Activated CD4-positive, alpha-beta T cell treated with anti-CD3 and anti-CD28 coated beads, Interleukin-2, amount 50 U/mL, for 1 hour (primary cell): Measurements from ENCODE around the gene SLCO3A1.

Experiments
- DNase-seq: peaks from one replicate; pipeline ENCODE4 v3.0.0-alpha.2; 2020

Gene SLCO3A1

DNA sequence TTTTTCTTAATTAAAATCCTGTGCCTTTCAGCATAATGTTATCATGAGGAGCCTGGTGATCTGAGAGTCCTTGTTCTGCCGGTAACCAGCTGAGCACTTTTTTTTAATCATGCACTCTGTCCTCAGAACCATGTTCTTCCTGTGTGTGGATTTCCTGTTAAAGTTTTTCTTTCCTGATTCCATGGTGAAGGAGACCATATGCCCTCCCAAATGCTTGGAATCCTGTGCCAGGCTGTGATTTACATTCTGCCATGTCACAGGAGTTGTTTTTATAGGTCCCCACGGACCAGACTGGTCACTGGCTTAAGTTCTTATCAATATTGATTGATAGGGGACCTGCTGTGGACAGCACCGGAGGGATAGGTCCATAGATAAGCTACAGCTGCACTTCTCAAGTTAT lies 257.8 kb downstream of the SLCO3A1 start:
- no peak for DNase-seq

DNA sequence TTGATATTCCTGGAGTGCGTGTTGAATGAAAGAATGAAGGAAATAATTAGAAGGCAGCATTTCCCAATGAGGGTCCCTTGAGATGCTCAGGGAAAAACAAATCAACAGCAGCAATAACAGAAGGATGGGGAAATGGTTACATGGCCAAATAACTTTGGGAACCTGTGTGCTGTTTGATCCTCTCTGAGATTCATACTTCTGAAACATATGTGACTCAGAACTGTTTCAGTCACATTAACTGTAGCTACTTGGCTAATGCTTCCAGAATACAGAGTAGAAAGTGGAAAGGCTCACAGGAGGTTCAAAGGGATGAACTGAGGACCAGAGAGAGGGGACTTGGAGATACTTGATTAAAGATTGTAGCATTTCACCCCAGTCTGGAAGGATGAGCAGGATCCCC lies 258.2 kb downstream of the SLCO3A1 start:
- no peak for DNase-seq

DNA sequence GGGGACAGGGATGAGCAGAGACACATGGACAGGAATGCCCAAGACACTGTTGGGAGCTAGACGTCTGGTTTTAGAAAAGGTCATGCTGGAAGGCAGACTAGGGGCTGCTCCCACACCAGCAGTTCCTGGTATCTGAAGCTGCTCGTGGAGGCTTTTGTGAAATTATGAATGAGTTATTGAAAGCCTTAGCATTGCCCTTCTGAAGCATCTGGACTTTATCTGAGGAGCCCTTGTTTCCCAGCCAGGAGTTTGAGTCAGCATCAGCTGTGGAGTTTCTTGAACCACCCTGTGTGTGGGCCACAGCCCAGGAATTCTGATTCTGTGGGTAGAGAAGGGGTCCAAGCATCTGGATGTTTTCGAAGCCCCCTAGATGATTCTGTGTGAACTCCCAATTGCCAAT lies 258.7 kb downstream of the SLCO3A1 start:
- no peak for DNase-seq

DNA sequence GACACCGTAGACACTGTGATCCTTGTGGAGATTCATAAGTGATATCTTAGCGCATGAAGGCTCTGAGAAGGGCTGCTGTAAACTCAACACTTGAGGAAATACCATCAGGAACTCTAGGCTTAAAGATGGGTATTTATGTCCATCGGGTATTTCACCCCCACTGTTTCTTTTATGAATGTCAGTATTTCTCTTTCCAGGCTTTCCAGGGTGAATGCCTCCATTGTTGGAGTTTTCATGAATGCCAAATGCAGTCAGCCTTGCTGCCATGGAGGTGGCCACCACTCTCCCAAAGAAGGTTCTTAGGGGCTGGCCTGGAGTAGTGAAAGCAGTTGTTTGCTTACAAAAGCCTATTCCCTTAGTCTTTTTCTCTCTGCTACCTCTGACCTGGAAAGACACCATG lies 259.2 kb downstream of the SLCO3A1 start:
- DNase-seq, result no peak

DNA sequence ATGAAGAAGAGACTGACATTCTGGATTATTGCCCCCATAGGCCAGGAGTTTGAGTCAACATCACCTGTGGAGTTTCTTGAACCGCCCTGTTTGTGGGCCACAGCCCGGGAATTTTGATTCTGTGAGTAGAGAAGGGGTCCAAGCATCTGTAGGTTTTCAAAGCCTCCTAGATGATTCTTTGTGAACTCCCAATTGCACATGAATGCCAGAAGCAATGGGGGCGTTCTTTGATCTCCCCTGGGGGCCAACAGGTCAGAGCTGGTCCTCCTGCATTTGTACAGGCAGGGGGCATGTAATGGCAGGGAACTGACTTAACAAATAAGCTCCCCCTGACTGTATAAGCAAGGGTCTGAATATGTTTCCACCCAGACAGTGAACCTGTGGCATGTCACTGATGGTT lies 260.3 kb downstream of the SLCO3A1 start:
- DNase-seq, result no peak

DNA sequence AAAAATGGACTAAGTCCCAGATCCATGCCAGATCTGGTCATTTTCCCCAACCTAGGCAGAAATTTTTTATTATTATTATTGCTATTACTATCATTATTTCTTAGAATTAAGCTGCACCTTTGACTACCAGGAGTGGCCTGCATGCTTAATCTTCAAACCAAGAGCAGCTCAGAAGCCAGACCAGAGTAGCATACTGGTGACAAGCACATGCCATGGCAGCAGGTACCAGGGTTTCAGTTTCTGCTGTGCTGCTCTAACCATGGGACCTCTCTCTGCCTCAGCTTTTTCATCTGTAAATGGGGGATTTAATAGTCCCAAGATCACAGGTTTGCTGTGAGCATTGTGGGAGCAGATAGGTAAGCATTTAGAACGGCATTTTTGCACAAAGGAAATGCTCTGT lies 262.3 kb downstream of the SLCO3A1 start:
- DNase-seq, result no peak

DNA sequence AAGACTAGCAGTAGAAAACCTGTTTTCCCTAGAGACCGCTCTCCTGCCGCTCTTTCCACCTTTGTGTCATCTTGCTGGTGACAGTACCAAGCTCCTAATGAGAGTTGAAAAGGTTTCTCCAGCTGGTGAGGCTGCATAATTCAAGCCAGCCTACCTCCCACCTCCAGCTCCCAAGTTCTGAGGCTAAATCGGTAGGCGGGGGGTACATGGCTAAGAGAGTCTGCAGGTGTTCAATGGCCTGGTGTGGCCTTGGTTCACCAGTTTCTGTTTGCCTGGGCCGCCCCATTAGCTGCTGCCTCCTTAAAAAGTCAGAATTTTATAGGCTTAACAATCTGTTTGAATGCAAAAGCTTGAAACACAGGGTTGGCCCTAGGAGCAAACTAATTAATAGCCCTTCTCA lies 262.8 kb downstream of the SLCO3A1 start:
- DNase-seq, result no peak

DNA sequence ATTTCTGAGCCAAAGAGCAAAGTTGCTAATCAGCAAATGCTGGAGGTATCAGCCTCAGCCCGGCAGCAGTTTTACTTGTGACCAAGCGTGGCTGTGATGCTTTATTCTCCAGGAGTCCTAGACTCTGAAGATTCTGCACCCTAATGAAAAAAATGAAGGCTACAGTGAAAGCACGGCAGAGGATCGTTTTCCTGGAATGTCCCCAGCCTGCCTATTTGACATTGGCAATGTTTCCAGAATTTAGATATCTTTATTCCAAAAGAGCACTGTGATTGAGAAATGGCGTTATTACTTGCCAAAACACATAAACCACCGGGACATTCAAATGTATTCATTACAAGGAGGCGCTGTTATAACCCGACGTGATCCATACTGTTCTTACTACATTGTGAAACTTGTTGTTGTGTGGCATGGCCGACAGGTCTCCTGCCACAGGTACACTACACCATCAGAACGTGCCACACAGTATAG lies 263.8 kb downstream of the SLCO3A1 start:
- no peak for DNase-seq

DNA sequence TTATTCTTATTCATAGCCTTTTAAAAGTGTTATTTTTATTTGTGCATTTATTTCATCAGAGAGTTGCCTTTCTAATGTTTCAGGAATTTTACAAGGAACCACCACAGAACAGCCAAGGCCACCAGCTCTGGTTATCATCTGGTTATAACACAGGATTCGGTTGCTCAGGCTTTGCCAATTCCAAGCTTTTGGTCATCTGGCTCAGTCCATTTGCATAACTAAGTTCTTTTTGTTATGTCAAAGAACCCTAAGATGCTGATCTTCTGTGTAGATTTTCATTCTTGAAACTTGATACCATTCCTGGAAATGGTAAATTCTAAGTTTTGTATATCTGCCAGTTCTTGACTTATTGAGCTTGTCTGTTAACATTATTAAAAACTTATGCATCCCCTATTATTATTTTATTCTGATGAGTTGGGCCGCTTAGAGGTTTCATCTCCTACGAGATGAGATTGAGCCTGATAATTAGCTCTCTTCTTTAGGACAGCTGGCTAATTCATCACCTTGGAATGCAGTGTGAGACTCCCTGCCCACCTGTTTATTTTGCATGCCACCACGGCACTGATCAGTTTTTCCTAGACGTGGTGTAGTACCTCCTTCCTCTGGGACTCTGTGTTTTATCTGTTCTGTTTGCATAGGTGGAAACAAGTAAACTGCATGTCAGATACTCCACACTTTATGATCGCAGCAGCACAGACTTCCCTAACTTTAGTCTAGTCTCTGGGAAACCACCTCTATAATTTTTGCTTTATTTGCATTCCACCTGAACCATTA lies 264.8 kb downstream of the SLCO3A1 start:
- DNase-seq, result no peak

DNA sequence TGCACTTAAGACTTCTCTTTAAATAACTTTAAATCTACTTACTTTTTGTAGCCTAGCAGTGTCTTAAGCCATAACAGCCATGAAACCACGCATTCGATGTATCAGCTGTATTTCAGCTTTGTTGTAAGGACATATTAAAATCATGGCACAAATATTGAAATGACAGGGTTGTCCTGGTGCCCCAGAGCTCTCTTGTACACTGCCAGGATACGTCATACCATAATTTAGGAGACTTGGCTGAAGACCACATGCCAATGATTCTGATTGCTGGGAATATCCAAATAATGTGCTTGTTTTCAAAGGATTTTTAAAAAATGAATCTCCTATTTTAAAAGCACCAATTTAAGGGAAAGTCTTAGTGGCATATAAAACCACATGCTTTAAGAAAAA lies 265.4 kb downstream of the SLCO3A1 start:
- DNase-seq, result no peak

DNA sequence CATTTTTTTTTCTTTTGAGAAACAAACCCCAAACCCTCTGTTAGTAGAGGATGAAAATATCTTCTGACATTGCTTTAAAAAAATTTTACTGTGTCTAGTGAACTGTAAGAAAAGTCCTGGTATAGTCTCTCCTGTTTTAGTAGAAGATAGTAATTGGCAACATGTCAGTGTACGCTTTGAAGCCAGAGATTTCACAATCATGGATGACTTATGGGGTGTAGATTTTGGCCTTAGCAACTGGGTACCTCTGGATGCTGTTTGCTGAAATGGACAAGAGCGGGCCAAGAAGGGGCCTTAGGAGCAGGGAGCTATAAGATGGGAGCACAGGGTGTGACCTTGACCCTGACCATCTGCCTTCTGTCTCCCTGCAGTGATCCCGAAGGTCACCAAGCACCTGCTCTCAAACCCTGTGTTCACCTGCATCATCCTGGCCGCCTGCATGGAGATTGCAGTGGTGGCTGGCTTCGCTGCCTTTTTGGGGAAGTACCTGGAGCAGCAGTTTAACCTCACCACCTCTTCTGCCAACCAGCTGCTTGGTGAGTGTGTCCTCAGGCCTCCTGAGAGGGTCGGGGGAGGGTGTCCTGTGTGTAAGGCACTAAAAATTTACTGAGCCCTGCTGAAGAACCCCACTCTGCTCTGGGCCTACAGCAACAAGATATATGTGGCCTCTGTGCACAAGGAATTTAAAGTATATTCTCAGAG lies 266.7 kb downstream of the SLCO3A1 start:
- no peak for DNase-seq

DNA sequence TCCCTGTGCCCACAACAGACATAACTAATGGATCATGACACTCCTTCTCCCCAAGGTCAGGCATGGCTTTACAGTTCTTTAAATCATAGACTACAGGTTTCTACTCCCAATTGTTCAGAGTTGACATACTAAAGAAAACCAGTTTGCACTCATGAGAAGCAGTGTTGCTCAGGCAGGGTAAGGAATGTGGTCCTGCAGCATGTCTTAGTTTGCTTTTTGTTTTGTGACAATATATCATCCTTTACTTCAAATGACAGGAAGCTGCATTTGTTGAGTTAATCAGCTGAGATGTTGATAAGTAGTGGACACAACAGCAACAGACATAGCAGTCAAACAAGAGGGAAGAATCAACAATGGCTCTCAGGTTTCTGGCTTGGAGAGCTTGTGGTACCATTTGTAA lies 267.5 kb downstream of the SLCO3A1 start:
- no peak for DNase-seq

DNA sequence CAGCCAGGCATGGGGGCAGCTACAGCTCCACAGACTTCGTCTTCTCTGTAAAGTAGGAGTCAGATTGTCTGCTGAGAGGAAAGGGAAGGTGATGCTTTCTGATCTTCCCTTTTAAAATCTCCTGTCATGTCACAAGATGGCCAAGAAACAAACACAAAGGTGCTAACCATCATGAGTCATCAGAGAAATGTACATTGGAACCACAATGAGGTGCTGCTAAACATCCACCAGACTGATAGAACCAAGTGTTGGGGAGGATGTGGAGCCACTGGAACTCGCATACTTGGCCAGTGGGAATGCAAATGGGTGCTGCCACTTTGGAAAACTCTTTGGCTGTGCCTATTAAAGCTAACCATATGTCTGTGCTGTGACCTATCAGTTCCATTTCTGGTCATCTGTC lies 268.8 kb downstream of the SLCO3A1 start:
- no peak for DNase-seq

DNA sequence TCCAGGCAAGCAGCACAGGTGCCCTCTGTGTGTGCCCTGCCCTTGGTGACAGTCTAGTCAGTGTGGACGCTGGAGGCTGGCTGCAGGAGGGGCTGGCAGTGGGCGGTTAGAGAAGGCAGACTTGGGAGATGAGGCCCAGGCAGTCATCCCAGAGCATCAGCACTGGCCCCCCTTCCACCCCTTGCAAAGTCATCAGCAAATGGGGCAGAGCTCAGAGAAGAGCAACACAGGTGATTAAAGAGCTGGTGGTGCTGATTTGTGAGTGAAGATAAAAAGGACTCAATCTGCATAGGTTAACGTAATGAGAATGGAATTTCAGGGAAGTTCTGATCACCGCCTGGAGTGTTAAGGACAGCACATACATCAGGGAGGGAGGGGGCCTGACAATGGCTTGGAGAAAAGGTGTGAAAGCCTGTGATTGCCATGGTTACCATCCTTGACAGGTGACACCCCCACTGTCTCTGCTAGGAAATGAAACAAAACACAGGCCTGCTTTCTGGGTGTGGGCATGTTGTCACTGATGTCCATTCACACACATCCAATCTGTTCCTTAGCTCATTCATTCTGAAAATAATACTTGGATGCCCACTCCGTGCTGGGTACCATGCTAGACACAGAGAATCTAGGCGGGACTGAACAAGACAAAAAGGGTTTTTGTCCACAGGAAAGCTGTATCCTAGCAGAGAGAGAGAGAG lies 270.6 kb downstream of the SLCO3A1 start:
- no peak for DNase-seq

DNA sequence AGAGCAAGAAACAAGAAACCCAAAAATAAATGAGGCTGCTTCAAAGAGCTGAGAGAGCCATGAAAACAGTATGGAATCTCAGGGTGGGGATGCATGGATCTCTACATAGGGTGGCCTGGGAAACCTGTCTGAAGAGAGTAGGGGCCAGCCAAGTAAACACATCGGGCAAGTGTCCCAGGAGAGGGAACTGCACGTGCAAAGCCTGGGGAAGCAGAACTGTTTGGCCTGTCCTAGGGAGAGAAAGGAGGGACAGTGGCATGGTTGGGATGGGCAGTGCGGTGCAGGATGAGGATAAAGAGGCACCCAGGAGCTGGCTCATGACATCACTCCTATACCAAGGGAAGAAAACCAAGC lies 271.1 kb downstream of the SLCO3A1 start:
- no peak for DNase-seq

DNA sequence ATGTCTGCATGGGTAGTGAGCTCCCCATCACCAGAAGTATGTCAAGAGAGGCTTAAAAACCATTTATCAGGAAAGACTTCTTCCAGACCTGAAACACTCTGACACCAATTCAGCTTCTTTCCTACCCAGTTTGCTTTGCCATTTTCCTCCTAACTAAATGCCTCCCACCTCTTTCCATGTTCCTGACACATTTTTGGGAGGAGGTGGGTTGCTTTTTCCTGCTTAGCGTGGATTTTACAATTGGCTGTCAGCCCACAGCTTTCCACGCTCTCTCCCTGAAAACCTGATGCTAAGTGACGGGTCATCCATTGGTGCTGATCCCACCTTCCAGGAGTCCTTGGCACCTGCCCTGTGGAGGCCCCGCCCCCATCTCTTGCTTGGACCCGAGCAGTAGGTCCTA lies 275.3 kb downstream of the SLCO3A1 start:
- DNase-seq, result no peak

DNA sequence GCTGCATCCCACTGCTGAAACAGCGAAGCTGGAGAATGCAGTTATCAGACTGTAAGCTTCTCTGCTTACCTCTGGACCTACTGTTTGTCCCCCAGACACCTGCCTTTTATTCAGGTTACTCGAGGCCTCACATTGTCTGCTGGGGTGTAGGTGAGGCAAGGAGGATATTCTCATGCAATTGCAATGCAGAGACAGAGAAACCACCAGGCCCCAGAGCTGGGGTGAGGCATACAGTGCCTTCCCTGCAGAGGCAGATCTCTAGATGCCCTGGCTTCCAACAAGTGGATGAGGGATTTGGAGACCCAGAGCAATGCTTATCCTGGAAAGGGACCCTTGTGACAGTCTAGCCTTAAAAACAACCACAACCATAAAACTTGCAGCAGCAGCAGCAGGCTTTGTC lies 276.7 kb downstream of the SLCO3A1 start:
- DNase-seq, result no peak

DNA sequence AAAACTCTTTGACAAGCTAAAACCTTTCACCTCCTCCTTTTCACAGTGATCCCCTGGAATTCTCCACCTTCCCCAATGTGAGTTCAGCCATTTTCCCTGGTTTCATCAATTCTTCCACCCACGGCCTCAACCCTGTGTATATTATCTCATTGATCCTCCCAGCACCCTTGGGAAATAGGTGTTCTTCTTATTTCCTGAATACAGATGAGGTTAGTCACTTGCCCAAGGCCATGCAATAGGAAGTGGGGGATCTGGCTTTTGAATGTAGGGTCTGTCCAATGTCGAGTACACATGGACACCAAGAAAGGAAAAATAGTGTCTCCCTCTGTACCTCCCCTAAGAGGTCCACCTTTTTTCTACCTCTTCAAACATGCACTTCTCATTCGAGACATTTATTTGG lies 277.4 kb downstream of the SLCO3A1 start:
- DNase-seq, result no peak

DNA sequence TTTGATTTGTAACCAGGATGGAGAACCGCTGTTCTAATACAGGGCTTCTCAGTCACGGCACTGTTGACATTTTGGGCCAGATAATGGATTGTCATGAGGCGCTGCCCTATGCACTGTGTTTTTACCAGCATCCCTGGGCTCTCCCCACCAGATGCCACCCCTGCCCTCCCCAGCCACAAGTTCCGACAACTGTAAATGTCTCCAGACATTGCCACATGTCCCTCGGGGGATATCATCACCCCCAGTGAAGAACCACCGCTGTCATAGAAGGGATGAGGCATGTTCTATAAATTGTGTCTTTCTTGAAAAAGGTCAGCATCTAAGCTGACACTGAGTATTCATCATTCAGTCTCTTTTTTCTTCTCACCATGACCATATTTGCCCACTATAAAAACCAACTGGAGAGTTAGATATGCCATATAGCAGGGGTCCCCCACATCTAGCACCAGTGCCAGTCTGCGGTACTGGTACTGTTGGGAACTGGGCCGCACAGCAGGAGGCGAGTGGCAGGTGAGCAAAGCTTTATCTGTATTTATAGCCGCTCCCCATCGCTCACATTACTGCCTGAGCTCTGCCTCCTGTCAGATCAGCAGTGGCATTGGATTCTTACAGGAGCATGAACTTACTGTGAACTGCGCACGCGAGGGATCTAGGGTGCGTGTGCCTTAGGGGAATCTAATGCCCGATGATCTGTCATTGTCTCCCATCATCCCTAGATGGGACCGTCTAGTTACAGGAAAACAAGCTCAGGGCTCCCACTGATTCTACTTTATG lies 279.7 kb downstream of the SLCO3A1 start:
- no peak for DNase-seq

DNA sequence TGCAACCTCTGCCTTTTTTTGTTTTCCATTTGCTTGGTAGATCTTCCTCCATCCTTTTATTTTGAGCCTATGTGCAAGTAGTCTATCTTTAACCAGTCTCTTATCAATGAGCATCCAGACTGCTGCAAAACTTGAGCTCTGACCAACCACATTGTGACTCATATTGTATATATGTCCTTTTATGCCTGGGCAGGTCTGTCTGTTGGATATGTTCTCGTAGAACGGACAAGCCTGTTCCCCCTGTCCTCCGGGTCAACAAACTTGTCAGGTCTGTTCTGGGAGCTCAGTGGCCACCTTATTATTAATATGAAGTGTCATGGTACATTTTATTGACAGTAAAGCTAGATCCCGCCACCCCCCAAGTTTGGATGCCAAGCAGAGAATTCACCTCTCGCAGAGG lies 287.3 kb downstream of the SLCO3A1 start:
- no peak for DNase-seq

DNA sequence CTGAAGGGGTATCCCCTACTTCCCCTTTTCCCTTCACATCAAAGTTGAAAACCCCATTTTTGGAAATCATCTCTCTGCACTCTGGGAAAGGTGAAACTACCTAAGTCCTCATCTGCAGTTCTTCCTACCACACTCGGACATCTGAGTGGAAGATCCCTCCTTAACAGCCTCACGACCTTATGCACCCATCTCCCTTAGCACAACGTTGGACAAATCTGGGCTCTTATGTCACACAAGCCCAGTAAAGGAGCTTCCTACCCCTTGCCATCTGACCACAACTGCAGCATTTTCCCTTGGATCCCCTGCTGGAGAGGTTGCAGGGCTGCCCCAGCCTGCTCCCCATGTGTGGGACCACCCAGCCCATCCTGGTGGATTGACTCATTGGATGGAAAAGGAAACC lies 288.1 kb downstream of the SLCO3A1 start:
- DNase-seq, result no peak

DNA sequence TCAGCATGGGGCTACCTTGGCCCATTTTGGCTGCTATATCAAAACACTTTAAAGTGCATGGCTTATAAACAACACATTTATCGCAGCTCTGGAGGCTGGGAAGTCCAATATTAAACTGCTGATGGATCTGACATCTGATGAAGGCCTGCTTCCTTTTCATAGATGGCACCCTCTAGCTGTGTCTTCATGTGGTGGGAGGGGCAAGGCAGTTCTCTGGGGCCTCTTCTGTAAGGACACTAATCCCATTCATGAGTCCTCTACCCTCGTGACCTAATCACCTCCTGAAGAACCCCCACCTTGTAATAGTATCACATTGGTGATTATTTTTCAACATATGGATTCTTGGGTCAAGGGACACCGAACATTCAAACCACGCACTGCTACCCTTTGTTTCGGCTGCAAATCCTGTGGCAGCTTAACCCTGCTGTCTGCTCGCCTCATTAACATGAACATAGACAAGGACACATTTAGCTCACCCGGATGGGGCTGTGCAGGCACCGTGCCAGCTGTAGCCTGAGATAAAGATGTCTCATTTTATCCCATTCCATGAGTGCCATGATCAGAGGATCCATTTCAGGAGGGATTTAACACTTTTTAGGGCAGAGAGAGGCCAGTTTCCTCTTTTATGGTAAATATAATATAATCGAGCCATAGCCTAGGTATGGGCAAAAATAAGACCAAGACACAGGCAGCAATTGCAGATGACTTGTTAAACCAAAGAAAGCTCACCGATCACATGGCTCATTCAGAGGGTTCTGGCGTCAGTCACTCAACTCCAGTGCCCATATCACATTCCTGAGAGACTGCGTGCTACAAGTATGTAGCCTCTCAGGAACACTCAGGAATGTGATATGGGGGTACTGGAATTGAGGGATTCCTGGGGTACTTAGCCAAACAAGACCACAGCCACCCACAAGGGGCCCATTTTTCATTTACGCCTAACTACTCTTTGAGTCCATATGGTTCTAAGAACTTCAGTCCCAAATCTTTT lies 289.0 kb downstream of the SLCO3A1 start:
- no peak for DNase-seq
